Ramos (cell line): ENCODE data around the gene ASIC5.
"Not testable (repeated sequence)": the region's sequence is repeated elsewhere in the genome, so short reads cannot be mapped to it uniquely, and the experiment has no call there.

ENCODE experiments used
- in situ Hi-C: fragments of 300-500 bp; cut with MboI; formaldehyde crosslinking; loops from one replicate; pipeline ENCODE4 v1.14.3; 2022; ENCODE audit warnings: low sequenced_read_pairs; ENCODE audit not compliant: unreplicated experiment

The ASIC5 gene, protein sequence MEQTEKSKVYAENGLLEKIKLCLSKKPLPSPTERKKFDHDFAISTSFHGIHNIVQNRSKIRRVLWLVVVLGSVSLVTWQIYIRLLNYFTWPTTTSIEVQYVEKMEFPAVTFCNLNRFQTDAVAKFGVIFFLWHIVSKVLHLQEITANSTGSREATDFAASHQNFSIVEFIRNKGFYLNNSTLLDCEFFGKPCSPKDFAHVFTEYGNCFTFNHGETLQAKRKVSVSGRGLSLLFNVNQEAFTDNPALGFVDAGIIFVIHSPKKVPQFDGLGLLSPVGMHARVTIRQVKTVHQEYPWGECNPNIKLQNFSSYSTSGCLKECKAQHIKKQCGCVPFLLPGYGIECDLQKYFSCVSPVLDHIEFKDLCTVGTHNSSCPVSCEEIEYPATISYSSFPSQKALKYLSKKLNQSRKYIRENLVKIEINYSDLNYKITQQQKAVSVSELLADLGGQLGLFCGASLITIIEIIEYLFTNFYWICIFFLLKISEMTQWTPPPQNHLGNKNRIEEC

DNA sequence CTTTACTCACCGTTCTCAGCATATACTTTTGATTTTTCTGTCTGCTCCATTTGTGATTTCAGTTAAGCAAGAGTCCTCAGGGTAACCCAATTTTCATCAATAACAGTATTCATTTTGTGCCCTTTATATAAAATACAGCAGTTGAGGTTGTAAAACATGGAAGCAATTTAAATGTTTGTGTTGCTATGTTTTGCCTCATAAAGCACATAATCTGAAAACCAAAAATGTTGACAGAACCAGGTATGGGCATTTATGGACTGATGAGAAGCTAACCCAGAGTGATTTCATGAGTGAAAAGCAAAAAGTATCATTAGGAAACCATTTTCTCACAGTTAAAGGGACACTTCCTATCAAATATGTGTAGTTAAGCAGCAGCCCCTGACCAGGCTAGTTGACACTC lies at the start of gene ASIC5:
TSS of gene ASIC5 (minus strand) at position 101 of the 400 bp plus-strand sequence. CDS start at position 50, 51 bp downstream.
- in situ Hi-C loops = no loop called here

DNA sequence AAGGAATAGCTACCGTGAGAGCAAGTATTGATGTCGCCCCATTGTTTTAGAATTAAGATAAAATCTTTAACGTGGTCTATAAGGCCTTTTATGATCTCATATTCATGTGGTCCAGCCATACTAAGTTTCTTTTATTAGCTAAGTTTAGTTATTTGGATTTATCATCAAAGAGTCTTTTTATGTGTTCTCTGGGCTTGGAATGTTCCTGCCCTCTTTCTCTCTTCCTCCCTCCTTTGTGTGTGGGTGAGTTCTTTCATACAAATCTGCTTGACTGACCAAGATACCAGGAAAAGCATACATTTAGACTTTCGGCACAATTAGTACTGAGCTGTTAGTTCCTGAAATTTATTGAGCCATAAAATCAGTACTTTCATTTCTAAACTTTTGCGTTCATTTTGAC lies 48.7 kb upstream of the ASIC5 start:
- in situ Hi-C loops = no loop called here

DNA sequence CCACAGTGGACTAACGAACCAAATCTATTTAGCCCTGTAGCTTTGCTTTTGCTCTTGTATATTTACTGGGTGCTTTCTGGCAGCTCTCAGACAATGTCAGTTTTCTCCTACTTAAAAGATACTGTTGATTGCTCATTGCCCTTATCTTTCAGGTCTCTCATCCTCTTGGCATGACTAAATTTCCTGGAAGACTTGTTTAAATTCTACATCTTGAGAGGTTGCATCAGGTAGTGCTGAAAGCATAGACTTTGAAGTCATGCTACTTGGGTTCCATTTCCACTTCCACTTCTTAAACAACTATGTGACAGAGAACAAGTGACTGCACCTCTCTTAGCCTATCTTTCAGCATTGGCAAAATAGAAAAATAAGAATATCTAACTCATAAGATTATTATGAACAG lies 45.8 kb upstream of the ASIC5 start:
- in situ Hi-C loops = no loop called here

DNA sequence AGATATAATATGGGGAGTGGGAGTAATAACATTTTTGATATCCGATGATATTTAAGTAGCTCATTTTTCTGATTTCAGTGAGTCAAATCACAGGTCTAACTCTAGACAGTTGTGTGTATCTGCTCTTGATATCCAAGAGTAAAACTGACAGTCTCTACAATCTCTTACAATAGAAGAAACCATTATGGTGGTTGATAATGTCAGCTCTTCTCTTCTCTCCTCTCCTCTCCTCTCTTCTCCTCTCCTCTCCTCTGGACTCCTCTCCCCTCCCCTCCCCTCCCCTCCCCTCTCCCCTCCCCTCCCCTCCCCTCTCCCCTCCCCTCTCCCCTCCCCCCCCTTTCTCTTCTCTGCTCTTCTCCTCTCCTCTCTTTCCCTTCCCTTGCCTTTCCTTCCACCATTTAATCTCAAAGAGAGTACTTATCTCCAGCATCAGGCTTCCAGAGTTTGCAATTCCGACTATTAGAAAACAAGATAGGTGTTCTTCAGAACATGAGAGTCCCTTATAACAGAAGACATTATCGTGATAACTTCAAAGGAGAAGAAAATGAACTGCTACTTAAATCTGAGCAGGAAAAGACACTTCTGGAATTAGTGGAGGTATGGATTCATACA lies 43.6 kb upstream of the ASIC5 start:
- in situ Hi-C loops = no loop called here

DNA sequence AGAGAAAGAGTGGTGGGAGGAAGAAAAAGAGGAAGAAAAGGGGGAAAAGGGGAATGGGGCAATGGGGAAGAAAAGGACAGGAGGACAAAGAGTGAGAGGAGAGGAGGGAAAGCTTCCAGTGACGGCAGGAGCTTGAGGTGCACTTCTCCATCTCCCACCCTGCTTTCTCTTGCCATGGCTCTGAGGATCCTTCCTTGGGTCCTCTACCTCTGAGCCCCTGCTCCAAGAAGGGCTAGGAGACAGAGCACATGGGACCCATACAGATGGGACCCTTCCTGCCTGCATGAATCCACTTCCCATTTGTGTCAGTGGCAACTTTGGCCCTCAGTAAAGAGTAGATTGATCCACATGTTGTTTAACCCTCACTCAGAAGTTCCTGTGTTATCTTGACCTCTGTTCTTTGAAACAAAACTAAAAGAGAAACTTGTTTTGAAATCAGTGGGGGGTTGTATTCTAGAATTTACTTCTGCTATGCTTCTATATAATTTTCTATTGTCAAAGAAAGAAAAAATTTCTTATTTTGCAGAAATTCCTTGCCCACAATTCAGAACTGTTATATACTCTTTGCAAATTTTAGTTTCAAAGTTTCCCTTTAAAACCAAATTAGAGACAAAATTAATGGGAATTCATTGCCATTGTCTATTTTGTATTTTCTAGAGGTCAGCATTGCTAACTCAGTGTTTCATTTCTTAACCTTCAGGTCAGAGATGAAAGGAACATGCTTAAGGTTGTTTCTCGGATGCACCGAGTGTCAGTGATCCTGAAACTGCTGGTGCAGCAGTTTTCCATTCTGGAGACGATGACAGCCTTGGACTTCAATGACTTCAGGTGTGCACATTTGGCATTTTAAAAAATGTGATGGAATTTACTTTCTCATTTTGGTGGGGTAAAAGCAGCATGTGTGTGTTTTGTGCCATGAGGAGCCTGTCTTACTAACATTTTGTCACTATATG lies 42.4 kb upstream of the ASIC5 start:
- in situ Hi-C loops = no loop called here

DNA sequence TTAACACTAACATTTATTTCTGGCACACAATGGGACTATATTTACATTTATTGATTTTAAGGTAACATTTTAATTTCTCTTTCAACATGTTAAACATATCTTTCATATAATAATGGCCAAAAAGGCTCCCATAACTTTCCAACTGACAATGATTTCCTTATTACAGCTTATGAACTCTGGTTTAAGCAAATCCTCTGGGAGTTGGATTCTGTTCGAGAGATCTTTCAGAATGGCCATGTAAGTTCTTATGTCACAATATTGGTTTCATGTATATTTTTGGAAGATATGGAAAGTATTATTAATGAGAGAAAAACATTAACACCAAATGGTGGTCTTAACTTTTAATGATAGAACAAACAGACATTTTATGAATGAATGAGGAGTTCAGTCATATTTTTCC lies 41.5 kb upstream of the ASIC5 start:
- in situ Hi-C loops = no loop called here

DNA sequence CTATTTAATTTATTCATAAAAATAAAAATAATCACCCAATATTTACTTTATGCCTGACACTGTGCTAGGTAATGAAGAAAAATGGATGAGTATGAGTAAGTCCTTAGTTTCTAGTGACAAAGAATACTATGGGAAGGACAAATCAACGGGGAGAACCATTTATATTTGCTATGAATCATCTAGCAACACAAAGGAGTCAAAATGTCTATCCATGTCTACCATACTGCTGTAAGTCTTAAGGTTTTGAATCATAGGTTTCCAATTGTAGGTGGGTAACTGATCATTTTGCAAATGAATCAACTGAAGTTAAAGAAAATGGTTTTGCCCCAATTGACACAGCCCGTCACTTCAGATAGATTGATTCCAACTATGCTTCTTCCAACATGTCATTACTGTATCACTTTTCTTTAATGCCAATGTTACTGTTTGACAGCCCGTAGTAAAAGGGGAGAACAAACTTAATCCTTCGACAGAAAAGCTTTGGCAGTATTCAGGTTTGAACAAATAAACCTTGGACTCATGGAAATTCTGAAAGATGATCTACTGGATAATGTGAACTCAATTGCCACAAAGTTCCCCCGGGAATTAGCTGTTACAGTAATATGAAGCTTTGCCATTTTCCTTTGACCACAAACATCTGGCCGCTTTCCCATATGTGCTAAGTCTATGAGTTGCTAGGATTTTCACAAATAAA lies 40.6 kb upstream of the ASIC5 start:
- in situ Hi-C loops = no loop called here

DNA sequence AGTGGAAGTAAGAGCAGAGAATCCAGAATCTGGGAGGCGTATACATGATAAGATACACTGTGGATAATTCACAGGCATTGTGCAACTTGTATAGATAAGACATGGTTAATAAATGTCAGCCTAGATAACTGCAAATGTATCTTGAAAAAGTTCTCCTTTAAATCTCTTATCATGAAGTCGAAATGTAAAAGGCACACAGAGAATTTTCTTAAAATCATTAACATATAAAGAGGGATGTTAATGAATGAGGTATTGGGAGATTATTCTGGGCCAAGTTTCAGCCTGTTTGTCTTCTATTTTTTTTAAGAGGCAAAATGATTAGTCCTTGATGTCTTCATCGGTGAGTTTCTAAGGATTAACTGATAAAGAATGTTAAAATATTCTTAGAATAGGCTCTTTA lies 38.3 kb upstream of the ASIC5 start:
- in situ Hi-C loops = no loop called here

DNA sequence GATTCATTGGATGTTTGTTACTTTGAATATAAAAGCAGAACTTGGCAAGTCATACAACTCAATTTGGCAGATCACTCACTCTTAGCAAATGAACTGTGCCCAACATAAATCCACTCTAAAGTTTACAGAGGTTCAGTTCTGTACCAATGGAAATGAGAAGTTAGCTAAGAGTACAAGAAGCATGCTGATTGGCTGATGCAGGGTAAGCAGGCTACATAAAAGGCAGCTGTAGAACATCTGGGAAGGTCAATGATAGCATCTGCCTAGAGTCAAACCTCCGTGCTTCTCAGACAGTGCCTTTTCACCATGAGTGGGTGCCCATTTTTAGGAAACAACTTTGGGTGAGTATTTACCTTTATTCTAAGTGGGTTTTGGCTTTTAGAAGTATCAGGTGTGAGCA lies 37.4 kb upstream of the ASIC5 start, which contains the start of gene TDO2:
TSS of gene TDO2 (plus strand) at position 244 of the 400 bp plus-strand sequence. CDS start at position 307, 63 bp downstream.
- in situ Hi-C loops = no loop called here

DNA sequence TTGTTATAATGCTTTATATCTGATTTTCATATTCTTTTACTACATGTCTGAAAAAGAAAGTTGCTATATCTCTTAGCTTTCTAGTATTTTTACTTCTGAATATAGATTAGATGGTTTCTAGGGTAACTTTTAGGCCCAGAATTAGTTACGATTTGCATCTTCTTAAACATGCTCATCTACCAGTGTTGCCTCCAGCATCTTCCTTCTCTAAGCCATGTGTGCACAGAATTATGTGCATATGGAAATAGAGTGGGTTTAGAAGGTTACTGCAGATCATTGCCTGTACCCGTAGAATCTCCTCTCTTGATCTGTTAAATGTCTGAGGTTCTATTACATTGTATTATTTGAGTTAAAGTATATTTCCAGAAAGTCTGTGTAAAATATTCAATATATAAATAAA lies 34.9 kb upstream of the ASIC5 start:
- in situ Hi-C loops = no loop called here

DNA sequence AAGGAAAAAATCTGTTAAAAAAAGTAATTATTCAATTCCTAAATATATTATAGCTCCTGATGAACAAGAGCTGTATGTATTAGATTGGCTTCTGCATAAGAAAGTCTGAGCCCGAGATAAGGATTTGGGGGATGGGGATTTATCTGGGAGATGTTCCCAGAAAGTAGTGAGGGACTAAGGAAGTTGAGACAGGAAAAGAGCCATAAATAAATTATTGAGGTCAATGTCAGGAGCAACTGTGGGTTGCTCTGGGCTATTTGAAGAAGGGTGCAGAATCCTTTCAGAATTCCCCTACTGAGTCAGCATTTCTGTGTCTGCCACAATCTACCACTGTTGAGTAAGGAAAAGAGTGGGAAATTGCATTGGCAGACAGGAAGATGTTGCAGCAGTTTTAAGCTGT lies 34.3 kb upstream of the ASIC5 start:
- in situ Hi-C loops = no loop called here

DNA sequence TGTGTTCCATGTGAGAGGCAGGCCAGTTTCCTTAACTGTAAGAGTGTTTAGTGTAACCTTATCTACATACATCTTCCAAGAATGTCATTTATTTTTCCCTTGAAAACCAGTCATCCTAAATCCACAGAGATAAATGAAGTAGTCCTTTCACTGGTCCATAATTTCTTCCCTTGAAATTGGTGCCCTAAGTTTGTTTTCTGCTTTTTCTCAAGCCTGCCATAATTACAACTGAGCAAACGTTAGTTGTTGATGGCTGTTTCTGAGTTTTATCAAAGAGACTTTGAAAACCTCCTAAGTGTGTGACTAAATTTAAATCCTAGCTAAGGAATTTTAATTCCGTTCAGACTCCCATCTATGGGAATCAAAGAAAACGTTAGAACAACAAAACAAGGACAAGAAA lies 33.8 kb upstream of the ASIC5 start:
- in situ Hi-C loops = no loop called here

DNA sequence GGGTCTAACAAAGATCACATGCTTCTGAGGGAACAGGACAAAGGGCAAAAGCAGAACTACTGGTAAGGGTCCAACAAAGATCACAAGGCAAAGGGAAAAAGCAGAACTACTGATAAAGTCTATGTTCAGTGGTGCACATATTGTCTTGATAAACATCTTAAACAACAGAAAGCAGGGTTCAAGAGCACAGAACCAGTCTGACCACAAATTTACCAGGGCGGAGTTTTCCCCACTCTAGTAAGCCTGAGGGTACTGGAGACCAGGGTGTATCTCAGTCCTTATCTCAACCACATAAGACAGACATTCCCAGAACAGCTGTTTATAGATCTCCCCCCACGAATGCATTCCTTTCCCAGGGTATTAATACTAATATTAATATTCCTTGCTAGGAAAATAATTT lies 32.3 kb upstream of the ASIC5 start:
- in situ Hi-C loops = not testable (repeated sequence)

DNA sequence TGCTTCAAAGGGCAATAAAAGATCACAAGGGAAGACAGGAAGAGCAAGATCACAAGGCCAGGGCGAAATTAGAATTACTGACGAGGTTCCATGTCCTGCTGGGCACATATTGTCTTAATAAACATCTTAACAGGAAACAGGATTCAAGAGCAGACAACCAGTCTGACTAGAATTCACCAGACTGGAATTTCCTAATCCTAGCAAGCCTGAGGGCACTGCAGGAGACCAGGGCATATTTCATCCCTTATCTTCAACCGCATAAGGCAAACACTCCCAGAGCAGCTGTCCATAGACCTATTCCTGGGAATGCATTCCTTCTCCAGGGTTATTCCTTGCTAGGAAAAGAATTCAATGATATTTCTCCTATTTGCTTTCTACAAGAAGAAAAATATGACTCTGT lies 25.0 kb upstream of the ASIC5 start:
- in situ Hi-C loops = no loop called here

DNA sequence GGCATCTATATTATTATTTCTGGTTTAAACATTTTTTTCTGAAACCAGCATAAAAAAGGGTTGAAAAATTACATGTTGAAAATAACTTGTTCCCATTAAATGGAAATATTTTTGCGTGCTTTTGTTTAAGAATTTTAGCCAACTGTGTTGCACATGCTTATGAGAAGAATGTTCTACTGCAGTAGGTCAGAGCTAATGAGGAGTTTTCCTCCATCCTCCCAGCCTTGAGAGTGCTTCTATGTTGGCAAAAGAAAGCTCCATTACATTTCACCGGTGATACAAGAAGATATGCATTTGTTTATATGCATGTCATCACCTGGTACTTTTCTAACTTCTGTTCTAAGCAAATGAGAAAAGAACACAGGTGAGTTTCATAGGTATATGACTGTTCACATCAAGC lies 23.9 kb upstream of the ASIC5 start:
- in situ Hi-C loops = no loop called here

DNA sequence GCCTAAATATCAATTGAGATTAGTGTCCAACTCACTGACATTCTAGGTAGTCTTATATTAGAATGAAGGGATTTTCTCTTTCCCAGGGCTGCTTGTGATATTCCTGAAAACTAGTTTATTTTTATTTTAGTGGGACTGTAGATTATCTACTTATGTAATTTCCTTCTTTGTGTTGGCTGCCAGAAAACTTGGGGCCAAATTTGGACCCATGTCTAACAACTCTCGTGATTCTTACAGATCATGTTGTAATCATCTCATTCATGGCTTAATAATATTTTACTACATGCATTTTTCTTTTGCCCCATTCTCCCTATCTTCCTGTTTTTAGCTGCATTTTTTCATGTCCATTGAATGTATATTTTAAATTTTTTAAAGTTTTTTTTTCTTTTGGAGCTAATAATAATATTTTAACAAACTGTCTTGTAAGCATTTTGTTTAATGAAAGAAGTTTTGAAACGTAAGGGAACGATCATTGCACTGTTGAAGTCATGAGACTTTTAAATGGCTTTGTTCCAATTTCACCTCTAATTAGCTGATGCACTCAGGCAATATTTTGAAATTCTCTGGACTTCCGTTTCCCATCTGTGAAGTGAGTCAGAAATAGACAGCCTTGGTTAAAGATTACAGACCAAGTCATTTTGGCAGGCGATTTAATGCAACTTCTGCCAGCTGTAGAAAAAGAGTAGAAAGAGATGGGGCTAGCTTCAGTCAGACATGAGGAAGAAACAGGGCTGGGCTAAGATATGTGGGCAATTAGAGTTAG lies 23.1 kb upstream of the ASIC5 start:
- in situ Hi-C loops = no loop called here

DNA sequence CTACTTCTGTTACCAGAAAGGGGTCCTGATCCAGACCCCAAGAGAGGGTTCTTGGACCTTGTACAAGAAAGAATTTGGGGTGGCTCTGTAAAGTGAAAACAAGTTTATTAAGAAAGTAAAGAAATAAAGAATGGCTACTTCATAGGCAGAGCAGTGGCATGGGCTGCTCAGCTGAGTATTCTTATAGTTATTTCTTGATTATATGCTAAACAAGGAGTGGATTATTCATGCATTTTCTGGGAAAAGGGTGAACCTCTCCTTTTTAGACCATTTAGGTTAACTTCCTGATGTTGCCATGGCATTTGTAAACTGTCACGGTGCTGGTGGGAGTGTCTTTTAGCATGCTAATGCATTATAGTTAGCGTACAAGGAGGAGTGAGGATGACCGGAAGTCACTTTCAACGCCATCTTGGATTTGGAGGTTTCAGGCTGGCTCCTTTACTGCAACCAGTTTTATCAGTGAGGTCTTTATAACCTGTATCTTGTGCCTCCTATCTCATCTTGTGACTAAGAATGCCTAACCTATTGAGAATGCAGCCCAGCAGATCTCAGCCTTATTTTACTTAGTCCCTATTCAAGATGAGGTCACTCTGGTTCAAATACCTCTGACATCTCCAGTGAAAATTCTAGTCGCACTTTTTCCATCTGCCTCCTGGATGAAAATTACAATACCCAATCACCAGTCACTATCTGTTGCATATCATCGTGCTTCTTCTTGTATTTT lies 21.9 kb upstream of the ASIC5 start:
- in situ Hi-C loops = no loop called here

DNA sequence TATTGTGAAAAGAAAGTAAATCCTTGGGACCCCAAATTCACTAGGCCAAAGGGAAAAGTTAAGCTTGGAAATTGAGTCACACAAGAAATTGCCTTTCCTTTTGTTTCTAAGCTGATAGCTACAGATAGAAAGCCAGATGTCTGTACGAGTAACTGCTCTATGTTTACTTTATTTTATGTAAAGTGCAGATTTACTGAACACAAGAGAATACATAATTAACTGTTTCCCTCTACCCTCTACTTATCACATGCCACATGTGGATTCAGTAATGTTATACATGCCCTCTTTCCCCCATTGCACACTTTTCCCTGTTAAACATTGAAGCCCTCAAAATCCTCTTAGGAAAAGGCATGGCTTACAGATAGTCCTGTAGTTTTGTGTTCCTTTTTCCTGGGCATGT lies 21.0 kb upstream of the ASIC5 start:
- in situ Hi-C loops = no loop called here

DNA sequence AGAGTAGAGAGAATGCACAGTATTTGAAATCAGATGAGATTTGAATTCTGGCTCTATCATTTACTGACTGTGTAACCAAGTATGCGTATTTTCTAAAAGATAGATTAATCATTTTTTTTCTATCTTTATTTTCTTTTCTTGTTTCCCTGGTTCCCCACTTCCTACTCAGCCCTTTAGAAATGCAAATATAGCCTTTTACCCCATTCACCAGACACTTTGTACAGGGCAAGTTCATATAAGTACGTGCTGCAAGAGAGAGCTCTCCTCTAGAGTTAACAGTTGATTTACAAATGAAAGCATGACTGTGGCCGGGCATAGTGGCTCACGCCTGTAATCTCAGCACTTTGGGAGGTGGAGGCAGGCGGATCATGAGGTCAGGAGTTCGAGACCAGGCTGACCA lies 19.6 kb upstream of the ASIC5 start:
- in situ Hi-C loops = no loop called here
